WTC11 (cell line): ENCODE measurements around the gene MICU2. TPM values are rescaled to one million over a fixed set of nuclear protein-coding genes. Genes with fewer than 3 reads are reported as not detected.

ENCODE experiments used
- ATAC-seq: fragments of 200-7000 bp; cut with Tn5 transposase; 2 replicates; pipeline ENCODE4 v1.10.0; 2021; ENCODE audit warnings: mild to moderate bottlenecking, moderate library complexity
- CTCF ChIA-PET: fragments of 300-600 bp; sonication (Branson Sonifier 250); formaldehyde crosslinking; loops from one replicate; lab custom pipeline; 2021; ENCODE audit warnings: antibody characterized with exemption; lab: Charles Lee
- POLR2A ChIA-PET: fragments of 350-600 bp; sonication (Branson Sonifier 250); formaldehyde crosslinking; loops from one replicate; lab custom pipeline; 2021; ENCODE audit warnings: antibody characterized with exemption; lab: Charles Lee
- DNase-seq: peaks from one replicate; pipeline ENCODE4 v3.0.0; 2021; ENCODE audit warnings: low spot score
- H3K27ac Mint-ChIP-seq: 2 replicates; pipeline ENCODE4 v1.8.0; 2021; ENCODE audit warnings: mixed read lengths
- H3K27me3 Mint-ChIP-seq: 2 replicates; pipeline ENCODE4 v1.8.0; 2021; ENCODE audit warnings: low read depth, mild to moderate bottlenecking, moderate library complexity, mixed read lengths
- H3K36me3 Mint-ChIP-seq: 2 replicates; pipeline ENCODE4 v1.8.0; 2021; ENCODE audit warnings: mixed read lengths
- H3K4me1 Mint-ChIP-seq: 2 replicates; pipeline ENCODE4 v1.8.0; 2022; ENCODE audit warnings: mixed read lengths
- H3K4me3 Mint-ChIP-seq: 2 replicates; pipeline ENCODE4 v1.8.0; 2021; ENCODE audit warnings: mild to moderate bottlenecking, moderate library complexity, mixed read lengths
- H3K9me3 Mint-ChIP-seq: 2 replicates; pipeline ENCODE4 v1.8.0; 2021; ENCODE audit warnings: mixed read lengths
- CBFB ChIP-seq: sonication (generic); formaldehyde crosslinking; IDR thresholded peaks from 2 replicates; pipeline ENCODE4 v1.8.1; 2022; ENCODE audit warnings: mild to moderate bottlenecking, low read depth, missing genetic modification reagents
- FOXJ3 ChIP-seq: sonication (generic); formaldehyde crosslinking; IDR thresholded peaks from 2 replicates; pipeline ENCODE4 v1.9.0; 2021; ENCODE audit warnings: missing genetic modification reagents, mild to moderate bottlenecking, borderline replicate concordance
- GTF2I ChIP-seq: fragments of 250-450 bp; sonication (Bioruptor Pico); conservative IDR thresholded peaks from 2 replicates; pipeline ENCODE4 v1.4.0; 2021; ENCODE audit warnings: mild to moderate bottlenecking
- IRF1 ChIP-seq: sonication (generic); formaldehyde crosslinking; IDR thresholded peaks from 2 replicates; pipeline ENCODE4 v1.8.0; 2023; ENCODE audit warnings: missing genetic modification reagents
- KAT7 ChIP-seq: sonication (generic); formaldehyde crosslinking; IDR thresholded peaks from 2 replicates; pipeline ENCODE4 v1.8.1; 2023; ENCODE audit warnings: missing genetic modification reagents, mild to moderate bottlenecking, borderline replicate concordance
- NFE2L1 ChIP-seq: sonication (generic); formaldehyde crosslinking; IDR thresholded peaks from 2 replicates; pipeline ENCODE4 v1.8.1; 2023; ENCODE audit warnings: missing genetic modification reagents
- RORB ChIP-seq: fragments of 250-450 bp; sonication (Bioruptor Pico); IDR thresholded peaks from 2 replicates; pipeline ENCODE4 v1.9.0; 2021; ENCODE audit warnings: mild to moderate bottlenecking
- SMAD3 ChIP-seq: sonication (generic); formaldehyde crosslinking; IDR thresholded peaks from 2 replicates; pipeline ENCODE4 v1.8.0; 2022; ENCODE audit warnings: missing genetic modification reagents, mild to moderate bottlenecking, borderline replicate concordance
- STAT6 ChIP-seq: sonication (generic); formaldehyde crosslinking; conservative IDR thresholded peaks from 2 replicates; pipeline ENCODE4 v1.8.1; 2023; ENCODE audit warnings: mild to moderate bottlenecking, low read depth, missing genetic modification reagents, moderate library complexity
- TCF7 ChIP-seq: sonication (generic); formaldehyde crosslinking; IDR thresholded peaks from 2 replicates; pipeline ENCODE4 v1.8.0; 2022; ENCODE audit warnings: mild to moderate bottlenecking, low read depth, missing genetic modification reagents, moderate library complexity
- USF1 ChIP-seq: sonication (generic); formaldehyde crosslinking; IDR thresholded peaks from 2 replicates; pipeline ENCODE4 v1.8.0; 2022; ENCODE audit warnings: mild to moderate bottlenecking, missing genetic modification reagents
- ZBTB43 ChIP-seq: sonication (generic); formaldehyde crosslinking; IDR thresholded peaks from 2 replicates; pipeline ENCODE4 v1.8.1; 2023; ENCODE audit warnings: mild to moderate bottlenecking, missing genetic modification reagents
- ZNF281 ChIP-seq: sonication (generic); formaldehyde crosslinking; IDR thresholded peaks from 2 replicates; pipeline ENCODE4 v1.8.0; 2023; ENCODE audit warnings: mild to moderate bottlenecking, missing genetic modification reagents
- ZNF512 ChIP-seq: sonication (generic); formaldehyde crosslinking; IDR thresholded peaks from 2 replicates; pipeline ENCODE4 v1.8.1; 2022; ENCODE audit warnings: missing genetic modification reagents, borderline replicate concordance
- ZNF532 ChIP-seq: fragments of 250-450 bp; sonication (Bioruptor Pico); IDR thresholded peaks from 2 replicates; pipeline ENCODE4 v1.9.0; 2021; ENCODE audit warnings: mild to moderate bottlenecking, borderline replicate concordance
- ZNF671 ChIP-seq: fragments of 250-450 bp; sonication (Bioruptor Pico); IDR thresholded peaks from 2 replicates; pipeline ENCODE4 v1.8.0; 2021; ENCODE audit warnings: mild to moderate bottlenecking
- total RNA-seq: library from RNA; stranded (reverse); gene quantifications from 3 replicates; pipeline ENCODE4 v1.2.3, GENCODE V29; 2021

The MICU2 gene
- total RNA-seq, 1 experiment from 2014 or later = 33.8 TPM

GRCh38 chr13:21573920-21574712, 29.9 kb downstream of the MICU2 start (continued):
- TF ChIP-seq ZNF512 (CRISPR knock-in tag) = no peak

- ATAC-seq (no peak), DNase-seq (no peak)
- no peaks in the 10 kb centered on the region for H3K9me3 Mint-ChIP-seq
- ChIA-PET CTCF (no interaction called here), POLR2A (no interaction called here)
- H3K4me1 Mint-ChIP-seq = peaks cover 27% of the 10 kb centered on the region
- H3K4me3 Mint-ChIP-seq = no peak overlapping the region
- TF ChIP-seq IRF1 (CRISPR knock-in tag) (no peak), ZNF281 (CRISPR knock-in tag) (no peak), ZBTB43 (CRISPR knock-in tag) (no peak), ZNF671 (CRISPR knock-in tag) (no peak), CBFB (CRISPR knock-in tag) (no peak), STAT6 (CRISPR knock-in tag) (no peak), USF1 (CRISPR knock-in tag) (no peak), KAT7 (CRISPR knock-in tag) (no peak), FOXJ3 (CRISPR knock-in tag) (no peak), GTF2I (no peak), SMAD3 (CRISPR knock-in tag) (no peak), RORB (CRISPR knock-in tag) (no peak), NFE2L1 (no peak), ZNF532 (CRISPR knock-in tag) (no peak), TCF7 (no peak)
- H3K27ac Mint-ChIP-seq = no peak overlapping the region
- H3K27me3 Mint-ChIP-seq = no peaks in the 10 kb centered on the region
- H3K36me3 Mint-ChIP-seq = peaks cover 10% of the 10 kb centered on the region
Observed at GRCh38 chr13:21569686-21570085, 34.3 kb downstream of the MICU2 start.
